SK-N-SH treated with all-trans-retinoic acid at 6 μM for 48 hours (cell line): ENCODE data around the gene ADRA2C.

Source experiments
- CSDC2 ChIP-seq: fragments of 250-450 bp; sonication (Bioruptor Pico); IDR thresholded peaks from 2 replicates; pipeline ENCODE4 v1.5.0; 2020; ENCODE audit warnings: mild to moderate bottlenecking, moderate library complexity
- GLIS3 ChIP-seq: fragments of 250-450 bp; sonication (Bioruptor Pico); IDR thresholded peaks from 2 replicates; pipeline ENCODE4 v1.5.0; 2020; ENCODE audit warnings: mild to moderate bottlenecking, moderate library complexity
- ISL1 ChIP-seq: fragments of 250-450 bp; sonication (Bioruptor Pico); IDR thresholded peaks from 2 replicates; pipeline ENCODE4 v2.1.2; 2022; ENCODE audit warnings: mild to moderate bottlenecking, moderate library complexity
- RARB ChIP-seq: fragments of 250-450 bp; sonication (Bioruptor Pico); IDR thresholded peaks from 2 replicates; pipeline ENCODE4 v1.8.0; 2021; ENCODE audit warnings: mild to moderate bottlenecking, moderate library complexity
- TCF4 ChIP-seq: fragments of 250-450 bp; sonication (Bioruptor Pico); IDR thresholded peaks from 2 replicates; pipeline ENCODE4 v1.8.0; 2021; ENCODE audit warnings: mild to moderate bottlenecking, moderate library complexity, borderline replicate concordance
- ZFP30 ChIP-seq: fragments of 450-650 bp; formaldehyde crosslinking; IDR thresholded peaks from 2 replicates; pipeline ENCODE4 v1.5.0; 2022; ENCODE audit warnings: mild to moderate bottlenecking, moderate library complexity
- ZNF565 ChIP-seq: fragments of 450-650 bp; formaldehyde crosslinking; conservative IDR thresholded peaks from 2 replicates; pipeline ENCODE4 v1.5.0; 2020; ENCODE audit warnings: low read depth, mild to moderate bottlenecking, moderate library complexity
- ZNF8 ChIP-seq: fragments of 450-650 bp; formaldehyde crosslinking; IDR thresholded peaks from 2 replicates; pipeline ENCODE4 v1.5.0; 2020; ENCODE audit warnings: mild to moderate bottlenecking, moderate library complexity
- TF ChIP-seq, protein P1 (sequence below): fragments of 250-450 bp; sonication (Bioruptor Pico); IDR thresholded peaks from 2 replicates; pipeline ENCODE4 v1.8.0; 2020; ENCODE audit warnings: mild to moderate bottlenecking, moderate library complexity, borderline replicate concordance
- TF ChIP-seq, protein P2 (sequence below): fragments of 250-450 bp; sonication (Bioruptor Pico); IDR thresholded peaks from 2 replicates; pipeline ENCODE4 v1.5.1; 2020; ENCODE audit warnings: low read depth, mild to moderate bottlenecking, moderate library complexity

DNA sequence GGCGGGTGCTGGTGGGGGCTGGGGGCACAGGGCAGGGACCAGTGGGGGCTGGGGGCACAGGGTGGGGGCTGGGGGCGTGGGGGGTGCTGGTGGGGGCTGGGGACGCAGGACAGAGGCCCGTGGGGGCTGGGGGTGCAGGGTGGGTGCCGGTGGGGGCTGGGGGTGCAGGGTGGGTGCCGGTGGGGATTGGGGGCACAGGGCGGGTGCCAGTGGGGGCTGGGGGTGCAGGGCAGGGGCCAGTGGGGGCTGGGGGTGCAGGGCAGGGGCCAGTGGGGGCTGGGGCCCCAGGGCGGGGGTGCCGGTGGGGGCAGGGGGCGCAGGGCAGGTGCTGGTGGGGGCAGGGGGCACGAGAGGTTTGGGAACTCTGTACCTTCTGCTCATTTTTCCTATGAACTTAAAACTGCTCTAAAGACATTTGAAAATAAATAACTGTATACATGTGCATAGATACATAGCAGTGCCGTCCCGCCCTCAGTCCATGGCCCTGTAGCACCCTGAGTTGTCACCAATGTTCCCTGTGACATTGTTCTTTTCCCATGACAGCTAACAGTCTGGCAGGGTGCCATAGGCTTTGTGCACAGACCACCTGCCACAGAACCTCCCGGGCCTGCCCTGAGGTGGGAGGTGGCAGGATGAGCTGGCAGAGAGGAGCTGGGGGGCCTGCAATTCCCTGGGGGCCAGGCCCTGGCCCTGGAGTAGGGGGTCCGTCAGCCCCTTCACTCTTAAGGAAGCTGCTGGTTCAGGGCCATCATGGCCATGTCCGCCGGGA, 35.6 kb upstream of the ADRA2C start:
- TF ChIP-seq TCF4 (CRISPR knock-in tag) (no peak), ZNF565 (CRISPR knock-in tag) (no peak), GLIS3 (CRISPR knock-in tag) (no peak), ZNF8 (CRISPR knock-in tag) (no peak), CSDC2 (CRISPR knock-in tag) (no peak), ISL1 (no peak), ZFP30 (no peak), RARB (CRISPR knock-in tag) (no peak)
- TF ChIP-seq, protein P1, sequence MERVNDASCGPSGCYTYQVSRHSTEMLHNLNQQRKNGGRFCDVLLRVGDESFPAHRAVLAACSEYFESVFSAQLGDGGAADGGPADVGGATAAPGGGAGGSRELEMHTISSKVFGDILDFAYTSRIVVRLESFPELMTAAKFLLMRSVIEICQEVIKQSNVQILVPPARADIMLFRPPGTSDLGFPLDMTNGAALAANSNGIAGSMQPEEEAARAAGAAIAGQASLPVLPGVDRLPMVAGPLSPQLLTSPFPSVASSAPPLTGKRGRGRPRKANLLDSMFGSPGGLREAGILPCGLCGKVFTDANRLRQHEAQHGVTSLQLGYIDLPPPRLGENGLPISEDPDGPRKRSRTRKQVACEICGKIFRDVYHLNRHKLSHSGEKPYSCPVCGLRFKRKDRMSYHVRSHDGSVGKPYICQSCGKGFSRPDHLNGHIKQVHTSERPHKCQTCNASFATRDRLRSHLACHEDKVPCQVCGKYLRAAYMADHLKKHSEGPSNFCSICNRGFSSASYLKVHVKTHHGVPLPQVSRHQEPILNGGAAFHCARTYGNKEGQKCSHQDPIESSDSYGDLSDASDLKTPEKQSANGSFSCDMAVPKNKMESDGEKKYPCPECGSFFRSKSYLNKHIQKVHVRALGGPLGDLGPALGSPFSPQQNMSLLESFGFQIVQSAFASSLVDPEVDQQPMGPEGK (CRISPR knock-in tag) = no peak
- TF ChIP-seq, protein P2, sequence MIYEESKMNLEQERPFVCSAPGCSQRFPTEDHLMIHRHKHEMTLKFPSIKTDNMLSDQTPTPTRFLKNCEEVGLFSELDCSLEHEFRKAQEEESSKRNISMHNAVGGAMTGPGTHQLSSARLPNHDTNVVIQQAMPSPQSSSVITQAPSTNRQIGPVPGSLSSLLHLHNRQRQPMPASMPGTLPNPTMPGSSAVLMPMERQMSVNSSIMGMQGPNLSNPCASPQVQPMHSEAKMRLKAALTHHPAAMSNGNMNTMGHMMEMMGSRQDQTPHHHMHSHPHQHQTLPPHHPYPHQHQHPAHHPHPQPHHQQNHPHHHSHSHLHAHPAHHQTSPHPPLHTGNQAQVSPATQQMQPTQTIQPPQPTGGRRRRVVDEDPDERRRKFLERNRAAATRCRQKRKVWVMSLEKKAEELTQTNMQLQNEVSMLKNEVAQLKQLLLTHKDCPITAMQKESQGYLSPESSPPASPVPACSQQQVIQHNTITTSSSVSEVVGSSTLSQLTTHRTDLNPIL (CRISPR knock-in tag) = no peak
